GM19023 (cell line): ENCODE data around the gene DRC3.
"Not testable (repeated sequence)": the region's sequence is repeated elsewhere in the genome, so short reads cannot be mapped to it uniquely, and the experiment has no call there.

Experiments used
- ATAC-seq: cut with Tn5 transposase; IDR thresholded peaks from one replicate; pipeline ENCODE4 v1.9.1; 2021; ENCODE audit warnings: mild to moderate bottlenecking, moderate library complexity; ENCODE audit not compliant: unreplicated experiment

The DRC3 gene

GRCh38 chr17:17940441-17940911 is 32.2 kb upstream of the DRC3 start:
- ATAC-seq, result no peak

GRCh38 chr17:17941015-17941414 is 31.6 kb upstream of the DRC3 start:
- no peak for ATAC-seq

- no peak for ATAC-seq
Measured at GRCh38 chr17:17942846-17943245, 29.8 kb upstream of the DRC3 start.

GRCh38 chr17:17943281-17943984 is 29.2 kb upstream of the DRC3 start:
- ATAC-seq, result no peak

- no peak for ATAC-seq
Measured at GRCh38 chr17:17944242-17944641, 28.4 kb upstream of the DRC3 start.

GRCh38 chr17:17944743-17945142 is 27.9 kb upstream of the DRC3 start:
- no peak for ATAC-seq

GRCh38 chr17:17946093-17946492 is 26.6 kb upstream of the DRC3 start:
- ATAC-seq, result no peak

- no peak for ATAC-seq
Measured at GRCh38 chr17:17947309-17947708, 25.4 kb upstream of the DRC3 start.

GRCh38 chr17:17947966-17948365 is 24.7 kb upstream of the DRC3 start:
- ATAC-seq, result no peak

GRCh38 chr17:17950347-17950746 is 22.3 kb upstream of the DRC3 start:
- no peak for ATAC-seq

- no peak for ATAC-seq
Measured at GRCh38 chr17:17950806-17951205, 21.9 kb upstream of the DRC3 start.

GRCh38 chr17:17951524-17951923 is 21.1 kb upstream of the DRC3 start:
- ATAC-seq, result no peak

- no peak for ATAC-seq
Measured at GRCh38 chr17:17952691-17953090, 20.0 kb upstream of the DRC3 start.

- ATAC-seq, result no peak
Measured at GRCh38 chr17:17954079-17954478, 18.6 kb upstream of the DRC3 start.

GRCh38 chr17:17955790-17956341 is 16.8 kb upstream of the DRC3 start:
- not testable (repeated sequence) for ATAC-seq

GRCh38 chr17:17957584-17957916 is 15.1 kb upstream of the DRC3 start:
- ATAC-seq, result no peak

- ATAC-seq, result no peak
Measured at GRCh38 chr17:17958982-17959381, 13.7 kb upstream of the DRC3 start.

GRCh38 chr17:17959520-17960361 is 12.9 kb upstream of the DRC3 start:
- ATAC-seq, result peak; percentile 72

- ATAC-seq, result no peak
Measured at GRCh38 chr17:17960500-17961030, 12.1 kb upstream of the DRC3 start.

- no peak for ATAC-seq
Measured at GRCh38 chr17:17963066-17963465, 9.6 kb upstream of the DRC3 start.

GRCh38 chr17:17963694-17964436 is 8.8 kb upstream of the DRC3 start:
- no peak for ATAC-seq
